HCT116 (cell line): Measurements from ENCODE around the gene SKAP1. TPM values are rescaled to one million over a fixed set of nuclear protein-coding genes. Genes with fewer than 3 reads are reported as not detected.

Source experiments
- ATAC-seq: fragments of 200-7000 bp; cut with Tn5 transposase; 2 replicates; pipeline ENCODE4 v1.9.1; 2020; ENCODE audit warnings: mild to moderate bottlenecking, moderate library complexity
- BruUV-seq: library from RNA; stranded (reverse); fragments of 400-500 nt; replicated peaks from 2 replicates; lab custom pipeline; 2021; lab: Mats Ljungman, UMichigan
- CTCF ChIA-PET: fragments of 300-600 bp; sonication (Branson Sonifier 250); formaldehyde crosslinking; loops from one replicate; lab custom pipeline; 2021; ENCODE audit warnings: antibody characterized with exemption; lab: Charles Lee
- POLR2A ChIA-PET: fragments of 300-600, 350-600 bp; sonication (Branson Sonifier 250); formaldehyde crosslinking; loops from one replicate; lab custom pipeline; 2021; ENCODE audit warnings: antibody characterized with exemption; lab: Charles Lee
- RAD21 ChIA-PET, 2 experiments: fragments of 300-600 bp; sonication (Branson Sonifier 250); formaldehyde crosslinking; loops; one replicate each; lab custom pipeline; 2023; ENCODE audit warnings: low total read pairs in 2 of 2; ENCODE audit not compliant: uncharacterized antibody in 2 of 2, unreplicated experiment in 2 of 2, low non-redundant PET in 1 of 2; lab: Charles Lee
- DNase-seq: peaks from one replicate; pipeline ENCODE4 v3.0.0-alpha.2; 2010; ENCODE audit warnings: low read depth, low spot score
- H2AFZ ChIP-seq: fragments of 200-600 bp; shearing (Covaris generic), sonication (generic); 2 replicates; pipeline ENCODE4 v1.6.1; 2017; ENCODE audit warnings: low read depth, mixed run types, mixed read lengths, antibody characterized with exemption, low read length; ENCODE audit not compliant: poor library complexity, severe bottlenecking
- H3K27ac ChIP-seq: 2 replicates; pipeline ENCODE4 v1.5.1; 2012; ENCODE audit warnings: low read depth, low read length
- H3K27me3 ChIP-seq: fragments of 200-600 bp; sonication (generic); 2 replicates; pipeline ENCODE4 v1.6.1; 2016; ENCODE audit warnings: mixed run types, low read length, mixed read lengths; ENCODE audit not compliant: insufficient read depth
- H3K36me3 ChIP-seq, 2 experiments: fragments of 200-500 bp in 1 of 2; fragments of 200-600 bp in 1 of 2; sonication (Bioruptor generic) in 1 of 2; sonication (generic) in 1 of 2; 2 replicates each; pipeline versions ENCODE4 v1.5.1 to v1.6.1; 2014 to 2016; ENCODE audit warnings: low read length in 2 of 2, inconsistent platforms in 1 of 2, mixed read lengths in 1 of 2, mixed run types in 1 of 2; ENCODE audit not compliant: insufficient read depth in 2 of 2, control insufficient read depth in 1 of 2
- H3K4me1 ChIP-seq, 2 experiments: fragments of 200-600 bp in 1 of 2; sonication (generic) in 1 of 2; 2 replicates each; pipeline versions ENCODE4 v1.5.1 to v1.6.1; 2012 to 2017; ENCODE audit warnings: low read length in 2 of 2, inconsistent platforms in 1 of 2, mild to moderate bottlenecking in 1 of 2, mixed read lengths in 1 of 2, mixed run types in 1 of 2, moderate library complexity in 1 of 2; ENCODE audit not compliant: insufficient read depth in 2 of 2, control insufficient read depth in 1 of 2
- H3K4me2 ChIP-seq: fragments of 200-600 bp; sonication (generic); 2 replicates; pipeline ENCODE4 v1.6.1; 2017; ENCODE audit warnings: mixed run types, low read length, mixed read lengths
- H3K4me3 ChIP-seq, 2 experiments: fragments of 200-600 bp in 1 of 2; sonication (generic) in 1 of 2; replicated peaks in 1 of 2; 2 replicates each; pipeline ENCODE4 v1.5.1; 2011 to 2016; ENCODE audit warnings: low read length in 2 of 2, control low read depth in 1 of 2, low read depth in 1 of 2, mild to moderate bottlenecking in 1 of 2, mixed read lengths in 1 of 2, mixed run types in 1 of 2
- H3K79me2 ChIP-seq: fragments of 200-600 bp; sonication (generic); 2 replicates; pipeline ENCODE4 v1.6.1; 2017; ENCODE audit warnings: mild to moderate bottlenecking, mixed run types, low read length, moderate library complexity, mixed read lengths; ENCODE audit not compliant: insufficient read depth
- H3K9ac ChIP-seq: fragments of 200-600 bp; sonication (generic); 2 replicates; pipeline ENCODE4 v1.6.1; 2016; ENCODE audit warnings: low read length, mixed read lengths
- H3K9me2 ChIP-seq: fragments of 200-600 bp; sonication (generic), shearing (Covaris generic); 2 replicates; pipeline ENCODE4 v1.6.1; 2017; ENCODE audit warnings: mixed run types, mild to moderate bottlenecking, moderate library complexity; ENCODE audit not compliant: insufficient read depth
- H3K9me3 ChIP-seq, 2 experiments: fragments of 200-500 bp in 1 of 2; fragments of 200-600 bp in 1 of 2; sonication (Bioruptor generic) in 1 of 2; sonication (generic) in 1 of 2; 2 replicates each; pipeline ENCODE4 v1.6.1; 2014 to 2017; ENCODE audit warnings: low read length in 2 of 2, mixed read lengths in 2 of 2, inconsistent platforms in 1 of 2, low read depth in 1 of 2, mild to moderate bottlenecking in 1 of 2, mixed run types in 1 of 2, moderate library complexity in 1 of 2; ENCODE audit not compliant: control insufficient read depth in 1 of 2, insufficient read depth in 1 of 2
- H4K20me1 ChIP-seq: fragments of 200-600 bp; sonication (generic), shearing (Covaris generic); 2 replicates; pipeline ENCODE4 v1.6.1; 2017; ENCODE audit warnings: mixed run types, mild to moderate bottlenecking, moderate library complexity; ENCODE audit not compliant: insufficient read depth
- FOSL1 ChIP-seq: IDR thresholded peaks from 2 replicates; pipeline ENCODE4 v1.6.1; 2012; ENCODE audit warnings: low read depth
- POLR2AphosphoS5 ChIP-seq: IDR thresholded peaks from 2 replicates; pipeline ENCODE4 v1.6.1; 2011; ENCODE audit warnings: mild to moderate bottlenecking, low read depth, low read length, moderate library complexity
- SP1 ChIP-seq: IDR thresholded peaks from 2 replicates; pipeline ENCODE4 v1.6.1; 2012; ENCODE audit warnings: low read depth
- TCF7L2 ChIP-seq: IDR thresholded peaks from 2 replicates; pipeline ENCODE4 v1.7.0; 2011; ENCODE audit warnings: borderline replicate concordance, inconsistent platforms; ENCODE audit not compliant: insufficient read depth, insufficient read length; ENCODE audit errors: extremely low read depth
- ZBTB33 ChIP-seq: IDR thresholded peaks from 2 replicates; pipeline ENCODE4 v1.6.1; 2011; ENCODE audit warnings: mild to moderate bottlenecking, low read length, moderate library complexity; ENCODE audit not compliant: insufficient replicate concordance; ENCODE audit errors: extremely low read depth
- ZFX ChIP-seq: fragments of 450-650 bp; IDR thresholded peaks from 2 replicates; pipeline ENCODE4 v1.6.1; 2017
- intact Hi-C: fragments of 100-400 bp; cut with micrococcal nuclease; formaldehyde crosslinking; loops from 2 replicates; pipeline ENCODE4 v1.10.0; 2022
- total RNA-seq: library from RNA; stranded (reverse); gene quantifications from one replicate; pipeline ENCODE4 v1.2.1, GENCODE V29; 2021; ENCODE audit not compliant: unreplicated experiment
- TF ChIP-seq, protein P1 (sequence below): IDR thresholded peaks from 2 replicates; pipeline ENCODE4 v1.6.1; 2012; ENCODE audit warnings: low read depth
- TF ChIP-seq, protein P2 (sequence below), 3 experiments: fragments of 200-600 bp in 1 of 3; sonication (generic) in 1 of 3; IDR thresholded peaks in 2 of 3; conservative IDR thresholded peaks in 1 of 3; 2 replicates each; pipeline ENCODE4 v1.5.1; 2012 to 2017; ENCODE audit warnings: low read depth in 2 of 3, low read length in 2 of 3, antibody characterized with exemption in 1 of 3, borderline replicate concordance in 1 of 3, control low read depth in 1 of 3, mild to moderate bottlenecking in 1 of 3, mixed read lengths in 1 of 3, mixed run types in 1 of 3, moderate library complexity in 1 of 3; ENCODE audit not compliant: insufficient read depth in 1 of 3

The SKAP1 gene
- total RNA-seq, 1 experiment from 2014 or later: 12.4 TPM

DNA sequence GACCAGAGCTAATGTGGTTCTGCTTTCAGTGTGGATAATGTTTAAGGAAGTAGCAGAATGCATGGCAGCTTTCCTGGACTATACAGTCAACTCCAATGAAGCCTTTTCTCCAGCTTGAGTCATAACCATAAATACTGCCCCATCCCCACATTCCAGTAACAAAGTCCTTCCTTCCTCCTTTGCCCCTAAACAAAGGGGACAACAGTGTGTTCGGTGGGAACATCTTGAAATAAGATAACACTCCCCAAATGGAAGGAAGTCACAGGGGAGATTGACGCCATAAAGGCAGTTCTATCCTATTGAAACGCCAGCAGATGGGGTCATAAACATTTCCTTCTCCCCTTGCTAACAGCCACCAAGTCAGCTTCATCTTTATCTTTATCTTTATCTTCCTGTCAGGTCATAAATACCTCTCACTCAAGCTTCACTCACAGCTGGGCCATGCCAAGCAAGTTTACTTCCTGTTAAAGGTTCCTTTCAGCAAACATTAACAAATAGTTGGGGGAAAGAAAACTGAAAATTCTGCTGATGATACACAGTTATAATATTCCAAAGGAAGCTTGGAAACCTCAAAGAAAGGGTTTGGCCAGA, 185.8 kb downstream of the SKAP1 start (continued):
- no peak for TF ChIP-seq ZBTB33
- 0 out of 2 replicates have a peak, but pooled peaks have one; percentile 17 for TF ChIP-seq POLR2AphosphoS5
- TF ChIP-seq, protein P1, sequence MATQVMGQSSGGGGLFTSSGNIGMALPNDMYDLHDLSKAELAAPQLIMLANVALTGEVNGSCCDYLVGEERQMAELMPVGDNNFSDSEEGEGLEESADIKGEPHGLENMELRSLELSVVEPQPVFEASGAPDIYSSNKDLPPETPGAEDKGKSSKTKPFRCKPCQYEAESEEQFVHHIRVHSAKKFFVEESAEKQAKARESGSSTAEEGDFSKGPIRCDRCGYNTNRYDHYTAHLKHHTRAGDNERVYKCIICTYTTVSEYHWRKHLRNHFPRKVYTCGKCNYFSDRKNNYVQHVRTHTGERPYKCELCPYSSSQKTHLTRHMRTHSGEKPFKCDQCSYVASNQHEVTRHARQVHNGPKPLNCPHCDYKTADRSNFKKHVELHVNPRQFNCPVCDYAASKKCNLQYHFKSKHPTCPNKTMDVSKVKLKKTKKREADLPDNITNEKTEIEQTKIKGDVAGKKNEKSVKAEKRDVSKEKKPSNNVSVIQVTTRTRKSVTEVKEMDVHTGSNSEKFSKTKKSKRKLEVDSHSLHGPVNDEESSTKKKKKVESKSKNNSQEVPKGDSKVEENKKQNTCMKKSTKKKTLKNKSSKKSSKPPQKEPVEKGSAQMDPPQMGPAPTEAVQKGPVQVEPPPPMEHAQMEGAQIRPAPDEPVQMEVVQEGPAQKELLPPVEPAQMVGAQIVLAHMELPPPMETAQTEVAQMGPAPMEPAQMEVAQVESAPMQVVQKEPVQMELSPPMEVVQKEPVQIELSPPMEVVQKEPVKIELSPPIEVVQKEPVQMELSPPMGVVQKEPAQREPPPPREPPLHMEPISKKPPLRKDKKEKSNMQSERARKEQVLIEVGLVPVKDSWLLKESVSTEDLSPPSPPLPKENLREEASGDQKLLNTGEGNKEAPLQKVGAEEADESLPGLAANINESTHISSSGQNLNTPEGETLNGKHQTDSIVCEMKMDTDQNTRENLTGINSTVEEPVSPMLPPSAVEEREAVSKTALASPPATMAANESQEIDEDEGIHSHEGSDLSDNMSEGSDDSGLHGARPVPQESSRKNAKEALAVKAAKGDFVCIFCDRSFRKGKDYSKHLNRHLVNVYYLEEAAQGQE: no peak
- peak; percentile 73; the same call in 1 of the 2 replicates for TF ChIP-seq SP1

- Histone ChIP-seq H3K27me3 (no peaks in the 10 kb centered on the region), H2AFZ (no peak overlapping the region), H3K9ac (peak overlapping the region; percentile 51), H3K79me2 (no peaks in the 10 kb centered on the region; the same call in 1 of the 2 replicates), H3K4me1 (peaks cover 84 to 100% of the 10 kb centered on the region in 2 experiments), H3K4me2 (peak overlapping the region; percentile 65), H3K27ac (peak overlapping the region; percentile 75), H3K36me3 (no peaks in the 10 kb centered on the region), H3K4me3 (0 out of 4 replicates have a peak overlapping the region, but pooled peaks of 1 of the 2 experiments have one; percentile 7), H3K9me2 (no peaks in the 10 kb centered on the region), H4K20me1 (no peaks in the 10 kb centered on the region), H3K9me3 (no peaks in the 10 kb centered on the region)
- no peak for DNase-seq
- POLR2A ChIA-PET: no interaction called here
- CTCF ChIA-PET: interaction anchor here (0.7 to 22.1 kb wide), 3 partner anchors 13 to 26 kb away, joined by 3 to 336 read pairs (median 5); no protein-coding TSS in a partner anchor
- TF ChIP-seq ZFX (no peak), FOSL1 (no peak), TCF7L2 (no peak)
- TF ChIP-seq, protein P1: no peak
- TF ChIP-seq, protein P2, sequence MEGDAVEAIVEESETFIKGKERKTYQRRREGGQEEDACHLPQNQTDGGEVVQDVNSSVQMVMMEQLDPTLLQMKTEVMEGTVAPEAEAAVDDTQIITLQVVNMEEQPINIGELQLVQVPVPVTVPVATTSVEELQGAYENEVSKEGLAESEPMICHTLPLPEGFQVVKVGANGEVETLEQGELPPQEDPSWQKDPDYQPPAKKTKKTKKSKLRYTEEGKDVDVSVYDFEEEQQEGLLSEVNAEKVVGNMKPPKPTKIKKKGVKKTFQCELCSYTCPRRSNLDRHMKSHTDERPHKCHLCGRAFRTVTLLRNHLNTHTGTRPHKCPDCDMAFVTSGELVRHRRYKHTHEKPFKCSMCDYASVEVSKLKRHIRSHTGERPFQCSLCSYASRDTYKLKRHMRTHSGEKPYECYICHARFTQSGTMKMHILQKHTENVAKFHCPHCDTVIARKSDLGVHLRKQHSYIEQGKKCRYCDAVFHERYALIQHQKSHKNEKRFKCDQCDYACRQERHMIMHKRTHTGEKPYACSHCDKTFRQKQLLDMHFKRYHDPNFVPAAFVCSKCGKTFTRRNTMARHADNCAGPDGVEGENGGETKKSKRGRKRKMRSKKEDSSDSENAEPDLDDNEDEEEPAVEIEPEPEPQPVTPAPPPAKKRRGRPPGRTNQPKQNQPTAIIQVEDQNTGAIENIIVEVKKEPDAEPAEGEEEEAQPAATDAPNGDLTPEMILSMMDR (IDR thresholded peaks at IDR 0.05 in 2 of 3, conservative IDR thresholded peaks at IDR 0.05 in 1 of 3; ENCODE audit: borderline replicate concordance in 1 of 3, insufficient read depth in 1 of 3, low read depth in 2 of 3, low read length in 2 of 3): no peak
- intact Hi-C loops: no loop called here
- RAD21 ChIA-PET: no interaction called here
- ATAC-seq: no peak
- BruUV-seq: no TSS peak
Measured at GRCh38 chr17:48241770-48242497, 188.1 kb downstream of the SKAP1 start.
